Measurements from ENCODE around the gene COG2.

The COG2 gene

DNA sequence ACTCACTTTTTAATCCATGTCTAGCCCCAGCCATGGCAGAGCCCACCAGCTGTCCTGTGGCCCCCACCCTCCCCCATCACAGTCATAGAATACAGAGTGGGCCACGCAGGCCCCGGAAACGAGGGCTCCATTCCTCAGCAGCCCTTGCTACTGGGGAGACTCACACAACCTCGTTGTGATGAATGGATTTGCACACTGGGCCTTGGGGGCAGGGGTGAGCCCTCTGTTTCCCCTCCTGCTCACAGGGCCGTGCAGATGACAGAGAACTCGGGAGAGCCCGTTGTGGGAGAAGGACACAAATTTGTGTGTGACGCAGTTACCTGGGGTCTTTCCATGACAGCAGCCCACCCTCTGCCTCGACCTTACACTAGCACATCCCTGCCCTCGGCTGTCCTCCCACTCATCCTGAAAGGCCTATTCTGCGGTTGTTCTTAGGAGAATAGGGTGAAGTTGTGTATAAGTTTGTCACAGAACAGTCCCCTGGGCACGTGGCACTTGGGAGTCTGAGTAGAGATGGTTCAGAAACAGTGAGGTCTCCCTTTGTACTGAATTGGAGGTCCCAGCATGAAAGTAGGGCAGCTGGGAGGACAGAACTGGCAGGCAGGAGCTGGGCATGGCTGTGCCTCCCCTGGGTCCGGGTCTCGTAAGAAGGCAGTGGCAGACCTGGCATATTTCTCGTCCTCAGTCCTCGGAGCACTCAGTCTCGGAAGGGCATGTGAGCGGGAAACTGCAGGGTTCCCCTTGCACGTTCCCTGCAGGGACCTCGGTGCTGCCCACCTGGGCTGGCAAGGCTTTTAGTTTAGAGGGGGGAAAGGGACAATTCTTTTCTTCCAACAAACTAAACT lies 64.8 kb downstream of the COG2 start:
- no peaks in the 10 kb centered on the region for H3K9me3 ChIP-seq (ENCODE audit: control insufficient read depth, insufficient read depth, low read length)
- no peak overlapping the region for H3K27ac ChIP-seq (ENCODE audit: low read length)
- peaks cover 4% of the 10 kb centered on the region; the same call in 1 of the 2 replicates for H3K4me1 ChIP-seq (ENCODE audit: control insufficient read depth, insufficient read depth, low read length)
- no peaks in the 10 kb centered on the region for H3K27me3 ChIP-seq (ENCODE audit: control insufficient read depth, insufficient read depth, low read length)
- no peaks in the 10 kb centered on the region for H3K36me3 ChIP-seq (ENCODE audit: control insufficient read depth, insufficient read depth, low read length)
- no CpG with 5 or more reads among the region's 20 CpGs for WGBS (ENCODE audit: insufficient coverage, insufficient read length)
- no peak for DNase-seq (ENCODE audit: low read depth, low spot score)
- no peak overlapping the region for H3K4me3 ChIP-seq (ENCODE audit: low read length)

DNA sequence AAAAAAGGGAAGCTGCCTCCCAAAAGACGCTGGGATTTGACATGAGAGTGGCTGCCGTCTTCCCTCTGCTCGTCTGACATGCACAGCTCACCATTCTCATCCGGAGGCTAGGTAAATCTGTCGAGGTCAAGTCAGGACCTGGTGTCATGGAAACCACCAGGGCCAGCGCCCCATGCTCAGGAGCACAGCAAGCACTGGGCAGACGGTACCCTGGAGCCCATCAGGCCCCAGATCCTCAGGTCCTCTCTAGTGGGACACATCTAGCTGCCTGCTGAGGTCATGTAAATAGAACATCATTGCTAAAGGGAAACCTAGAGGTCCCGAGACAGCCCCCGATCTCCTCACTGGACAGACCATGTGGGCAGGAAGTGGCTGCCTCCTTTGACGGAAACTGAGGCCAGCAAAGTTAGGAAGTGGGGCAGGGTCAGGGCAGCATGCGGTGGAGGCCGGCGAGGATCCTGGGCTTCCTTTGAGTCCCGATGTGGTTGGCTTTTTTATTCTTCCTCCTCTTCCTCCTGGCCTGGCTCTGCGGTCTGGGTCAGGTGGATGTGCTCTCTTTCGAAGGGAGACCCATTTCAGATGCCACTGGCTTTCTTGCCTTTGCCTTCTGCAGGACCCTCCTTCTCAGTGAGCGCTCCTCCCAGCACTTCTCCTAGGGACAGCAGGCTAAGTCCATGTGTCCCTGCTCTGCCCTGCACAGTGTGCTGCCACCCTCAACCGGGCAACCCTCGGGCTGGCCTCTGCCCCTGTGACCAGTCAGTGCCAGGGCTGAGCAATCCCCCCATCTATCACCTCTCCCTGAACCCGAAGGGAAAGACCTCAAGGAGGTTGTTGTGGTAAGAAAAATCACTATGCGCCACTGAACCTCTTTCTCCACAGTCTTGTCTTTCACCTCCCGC lies 65.7 kb downstream of the COG2 start:
- H3K27ac ChIP-seq (ENCODE audit: low read length): no peak overlapping the region
- H3K36me3 ChIP-seq (ENCODE audit: control insufficient read depth, insufficient read depth, low read length): no peaks in the 10 kb centered on the region
- DNase-seq (ENCODE audit: low read depth, low spot score): no peak
- no peaks in the 10 kb centered on the region for H3K27me3 ChIP-seq (ENCODE audit: control insufficient read depth, insufficient read depth, low read length)
- no peak overlapping the region for H3K4me3 ChIP-seq (ENCODE audit: low read length)
- no peaks in the 10 kb centered on the region for H3K9me3 ChIP-seq (ENCODE audit: control insufficient read depth, insufficient read depth, low read length)
- H3K4me1 ChIP-seq (ENCODE audit: control insufficient read depth, insufficient read depth, low read length): peaks cover 1% of the 10 kb centered on the region; the same call in 1 of the 2 replicates
- no CpG with 5 or more reads among the region's 22 CpGs for WGBS (ENCODE audit: insufficient coverage, insufficient read length)

DNA sequence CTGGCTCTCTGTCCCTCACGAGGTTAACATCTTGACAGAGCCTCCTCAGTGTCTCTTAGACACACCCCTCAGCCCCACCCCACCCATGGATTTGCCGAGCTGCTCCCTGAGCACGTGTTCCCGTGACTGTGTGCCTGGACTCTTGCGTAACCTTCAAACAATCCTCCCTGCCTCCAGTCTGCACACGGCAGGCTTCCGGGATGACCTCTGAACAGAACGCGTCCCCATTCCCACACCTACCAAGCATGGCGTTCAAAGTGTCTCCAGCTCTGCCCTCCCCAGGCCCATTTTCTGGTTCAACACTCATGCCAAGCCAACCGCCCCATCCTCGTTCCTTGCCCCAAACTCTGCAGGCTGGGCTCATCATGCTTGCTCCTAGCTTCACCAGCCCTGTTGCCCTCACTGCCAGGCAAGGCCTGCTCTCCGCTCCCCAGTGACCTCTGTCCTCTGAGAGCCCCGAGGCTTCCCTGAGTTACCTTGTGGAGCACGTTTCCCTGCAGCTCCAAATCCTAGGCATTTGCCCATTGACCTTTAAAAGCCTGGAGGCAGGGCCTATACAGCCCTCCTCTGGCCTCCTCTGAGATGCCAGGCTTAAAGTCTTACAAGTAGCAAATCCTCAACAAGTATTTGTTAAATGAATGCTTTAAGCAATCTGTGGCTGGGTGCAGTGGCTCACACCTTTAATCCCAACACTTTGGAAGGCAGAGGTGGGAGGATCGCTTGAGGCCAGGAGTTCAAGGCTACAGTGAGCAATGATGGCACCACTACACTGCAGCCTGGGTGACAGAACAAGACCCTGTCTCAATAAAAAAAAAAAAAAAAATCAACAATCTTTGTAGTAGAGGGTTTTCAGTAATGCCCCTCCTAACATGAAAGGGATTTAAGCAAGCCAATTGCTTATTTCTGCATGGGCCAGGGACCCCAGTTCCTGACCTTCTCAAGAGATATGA lies 66.6 kb downstream of the COG2 start:
- H3K27ac ChIP-seq (ENCODE audit: low read length): no peak overlapping the region
- no peaks in the 10 kb centered on the region for H3K9me3 ChIP-seq (ENCODE audit: control insufficient read depth, insufficient read depth, low read length)
- H3K36me3 ChIP-seq (ENCODE audit: control insufficient read depth, insufficient read depth, low read length): no peaks in the 10 kb centered on the region
- no CpG with 5 or more reads among the region's 16 CpGs for WGBS (ENCODE audit: insufficient coverage, insufficient read length)
- DNase-seq (ENCODE audit: low read depth, low spot score): no peak
- H3K4me1 ChIP-seq (ENCODE audit: control insufficient read depth, insufficient read depth, low read length): no peaks in the 10 kb centered on the region
- H3K27me3 ChIP-seq (ENCODE audit: control insufficient read depth, insufficient read depth, low read length): no peaks in the 10 kb centered on the region
- no peak overlapping the region for H3K4me3 ChIP-seq (ENCODE audit: low read length)

GRCh38 chr1:230709619-230710542 lies 67.6 kb downstream of the COG2 start:
- no peaks in the 10 kb centered on the region for H3K36me3 ChIP-seq (ENCODE audit: control insufficient read depth, insufficient read depth, low read length)
- DNase-seq (ENCODE audit: low read depth, low spot score): no peak
- no peak overlapping the region for H3K4me3 ChIP-seq (ENCODE audit: low read length)
- H3K27me3 ChIP-seq (ENCODE audit: control insufficient read depth, insufficient read depth, low read length): no peaks in the 10 kb centered on the region
- H3K4me1 ChIP-seq (ENCODE audit: control insufficient read depth, insufficient read depth, low read length): no peaks in the 10 kb centered on the region
- WGBS (ENCODE audit: insufficient coverage, insufficient read length): no CpG with 5 or more reads among the region's 18 CpGs
- no peaks in the 10 kb centered on the region for H3K9me3 ChIP-seq (ENCODE audit: control insufficient read depth, insufficient read depth, low read length)
- no peak overlapping the region for H3K27ac ChIP-seq (ENCODE audit: low read length)

DNA sequence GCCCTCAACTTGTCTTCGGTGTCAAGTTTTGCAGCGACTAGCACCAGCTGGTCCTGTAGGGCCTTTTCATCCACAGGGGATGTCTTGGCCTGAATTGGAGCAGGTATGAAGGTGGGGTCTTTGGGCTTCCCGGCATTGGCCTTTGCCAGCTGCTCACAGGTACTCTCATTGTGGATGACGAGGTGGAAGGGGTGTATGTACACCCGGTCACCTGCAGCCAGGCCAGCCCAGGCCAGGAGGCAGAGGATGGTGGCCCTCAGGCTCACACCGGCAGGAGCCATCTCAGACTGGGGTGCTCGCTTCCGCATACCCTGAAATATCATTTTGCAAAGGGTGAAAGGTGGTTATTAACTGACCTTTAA lies 68.2 kb downstream of the COG2 start:
- Histone ChIP-seq H3K27me3 (ENCODE audit: control insufficient read depth, insufficient read depth, low read length) (no peaks in the 10 kb centered on the region), H3K4me3 (ENCODE audit: low read length) (no peak overlapping the region), H3K9me3 (ENCODE audit: control insufficient read depth, insufficient read depth, low read length) (no peaks in the 10 kb centered on the region), H3K36me3 (ENCODE audit: control insufficient read depth, insufficient read depth, low read length) (no peaks in the 10 kb centered on the region), H3K4me1 (ENCODE audit: control insufficient read depth, insufficient read depth, low read length) (no peaks in the 10 kb centered on the region), H3K27ac (ENCODE audit: low read length) (no peak overlapping the region)
- no CpG with 5 or more reads among the region's 8 CpGs for WGBS (ENCODE audit: insufficient coverage, insufficient read length)
- DNase-seq (ENCODE audit: low read depth, low spot score): no peak

- no CpG with 5 or more reads among the region's 3 CpGs for WGBS (ENCODE audit: insufficient coverage, insufficient read length)
- Histone ChIP-seq H3K4me1 (ENCODE audit: control insufficient read depth, insufficient read depth, low read length) (no peaks in the 10 kb centered on the region), H3K27ac (ENCODE audit: low read length) (no peak overlapping the region), H3K36me3 (ENCODE audit: control insufficient read depth, insufficient read depth, low read length) (no peaks in the 10 kb centered on the region), H3K4me3 (ENCODE audit: low read length) (no peak overlapping the region), H3K9me3 (ENCODE audit: control insufficient read depth, insufficient read depth, low read length) (no peaks in the 10 kb centered on the region), H3K27me3 (ENCODE audit: control insufficient read depth, insufficient read depth, low read length) (no peaks in the 10 kb centered on the region)
- no peak for DNase-seq (ENCODE audit: low read depth, low spot score)
Measured at GRCh38 chr1:230711245-230711644, 69.0 kb downstream of the COG2 start.

DNA sequence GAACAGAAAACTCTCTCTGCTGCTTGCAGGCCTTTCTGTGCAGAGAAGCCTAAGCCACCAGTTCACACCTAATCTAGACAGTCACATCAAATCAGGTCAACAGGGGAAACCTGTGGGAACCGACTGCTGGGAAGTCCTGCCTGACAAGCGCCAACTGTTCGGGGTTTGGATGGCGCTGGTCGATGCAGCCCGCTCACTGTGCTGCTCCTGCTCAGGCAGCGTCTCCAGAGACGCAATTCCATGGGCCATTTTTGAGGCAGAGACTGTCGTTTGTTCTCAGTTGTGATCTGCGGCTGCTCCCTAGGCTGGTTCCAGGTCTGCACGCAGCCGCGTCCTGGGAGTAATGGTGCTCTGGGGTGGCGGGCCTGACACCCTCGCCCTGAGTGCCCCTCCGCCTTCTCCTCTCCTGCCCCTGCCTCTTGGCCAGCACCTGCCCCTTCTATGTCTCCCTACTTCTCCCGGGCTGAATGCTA lies 70.2 kb downstream of the COG2 start:
- Histone ChIP-seq H3K27ac (ENCODE audit: low read length) (no peak overlapping the region), H3K4me1 (ENCODE audit: control insufficient read depth, insufficient read depth, low read length) (no peaks in the 10 kb centered on the region), H3K9me3 (ENCODE audit: control insufficient read depth, insufficient read depth, low read length) (no peaks in the 10 kb centered on the region), H3K36me3 (ENCODE audit: control insufficient read depth, insufficient read depth, low read length) (no peaks in the 10 kb centered on the region), H3K4me3 (ENCODE audit: low read length) (no peak overlapping the region), H3K27me3 (ENCODE audit: control insufficient read depth, insufficient read depth, low read length) (no peaks in the 10 kb centered on the region)
- no peak for DNase-seq (ENCODE audit: low read depth, low spot score)
- no CpG with 5 or more reads among the region's 17 CpGs for WGBS (ENCODE audit: insufficient coverage, insufficient read length)

- no CpG with 5 or more reads among the region's 7 CpGs for WGBS (ENCODE audit: insufficient coverage, insufficient read length)
- H3K36me3 ChIP-seq (ENCODE audit: control insufficient read depth, insufficient read depth, low read length): no peaks in the 10 kb centered on the region
- H3K9me3 ChIP-seq (ENCODE audit: control insufficient read depth, insufficient read depth, low read length): no peaks in the 10 kb centered on the region
- DNase-seq (ENCODE audit: low read depth, low spot score): no peak
- H3K4me1 ChIP-seq (ENCODE audit: control insufficient read depth, insufficient read depth, low read length): no peaks in the 10 kb centered on the region
- no peak overlapping the region for H3K27ac ChIP-seq (ENCODE audit: low read length)
- H3K27me3 ChIP-seq (ENCODE audit: control insufficient read depth, insufficient read depth, low read length): no peaks in the 10 kb centered on the region
- no peak overlapping the region for H3K4me3 ChIP-seq (ENCODE audit: low read length)
Measured at GRCh38 chr1:230713138-230713537, 70.9 kb downstream of the COG2 start.

DNA sequence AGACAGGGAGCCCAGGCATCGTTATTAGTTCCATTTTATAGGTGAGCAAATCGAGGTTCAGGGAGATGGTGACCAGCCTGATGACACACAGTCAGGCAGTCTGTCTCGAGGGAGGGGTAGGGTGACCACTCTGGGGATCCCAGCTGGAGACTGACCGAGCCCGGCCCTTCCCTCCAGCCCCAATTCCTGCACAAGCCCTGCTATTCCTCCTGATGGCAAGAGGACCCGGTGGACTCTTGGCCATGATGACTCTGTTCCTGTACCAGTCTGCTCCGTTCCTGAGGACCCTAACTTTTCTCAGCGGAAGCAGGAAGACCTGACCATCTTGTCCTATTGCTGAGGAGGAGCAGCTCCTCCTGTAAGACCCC lies 71.2 kb downstream of the COG2 start:
- Histone ChIP-seq H3K36me3 (ENCODE audit: control insufficient read depth, insufficient read depth, low read length) (no peaks in the 10 kb centered on the region), H3K9me3 (ENCODE audit: control insufficient read depth, insufficient read depth, low read length) (no peaks in the 10 kb centered on the region), H3K27me3 (ENCODE audit: control insufficient read depth, insufficient read depth, low read length) (no peaks in the 10 kb centered on the region), H3K4me1 (ENCODE audit: control insufficient read depth, insufficient read depth, low read length) (no peaks in the 10 kb centered on the region), H3K4me3 (ENCODE audit: low read length) (no peak overlapping the region), H3K27ac (ENCODE audit: low read length) (no peak overlapping the region)
- WGBS (ENCODE audit: insufficient coverage, insufficient read length): no CpG with 5 or more reads among the region's 8 CpGs
- DNase-seq (ENCODE audit: low read depth, low spot score): no peak
